Measurements from ENCODE around the gene ARHGAP42. TPM values are rescaled to one million over a fixed set of nuclear protein-coding genes. Genes with fewer than 3 reads are reported as not detected.

Gene ARHGAP42
- total RNA-seq, 1 experiment from 2014 or later: 39.1 TPM

GRCh38 chr11:100810666-100811065, 123.6 kb downstream of the ARHGAP42 start:
- Mint-ChIP-seq H3K36me3 (ENCODE audit: insufficient read depth in 1 of 3, low read depth in 3 of 3) (peaks cover 2 to 4% (median 4%) of the 10 kb centered on the region in 3 experiments; a peak in 6 of 7 replicates), H3K27ac (no peak overlapping the region), H3K4me1 (peaks cover 22 to 33% of the 10 kb centered on the region in 2 experiments), H3K4me3 (no peak overlapping the region), H3K27me3 (ENCODE audit: low read depth) (peaks cover 1% of the 10 kb centered on the region; the same call in 1 of the 2 replicates), H3K9me3 (no peaks in the 10 kb centered on the region; a peak in 2 of 5 replicates)
- no peak overlapping the region for H2AFZ ChIP-seq (ENCODE audit: low read length)
- H3K23ac ChIP-seq (ENCODE audit: insufficient read length, low read depth, low read length): no peak overlapping the region
- DNase-seq: no peak
- no peak overlapping the region for H4K5ac ChIP-seq (ENCODE audit: insufficient read length, low read depth, low read length)
- no peak overlapping the region for H3K9ac ChIP-seq (ENCODE audit: extremely low read depth, insufficient read length, low read length)
- no peak overlapping the region for H3K14ac ChIP-seq (ENCODE audit: insufficient read depth, low read length)
- H3K9me3 ChIP-seq (ENCODE audit: control insufficient read depth, low read depth, low read length): no peaks in the 10 kb centered on the region
- H2AK5ac ChIP-seq (ENCODE audit: insufficient read length, low read length): no peak overlapping the region
- H3K18ac ChIP-seq (ENCODE audit: insufficient read length, low read depth, low read length): no peak overlapping the region
- no peaks in the 10 kb centered on the region for H4K20me1 ChIP-seq (ENCODE audit: control insufficient read depth, insufficient read depth, insufficient read length)
- no peak overlapping the region for H2BK12ac ChIP-seq (ENCODE audit: insufficient read length, low read depth, low read length)
- no peak overlapping the region for H3K27ac ChIP-seq (ENCODE audit: insufficient read length, low read depth, low read length)
- no peaks in the 10 kb centered on the region for H3K79me1 ChIP-seq (ENCODE audit: insufficient read depth, low read depth, low read length, poor library complexity, severe bottlenecking)
- TF ChIP-seq, protein P1, sequence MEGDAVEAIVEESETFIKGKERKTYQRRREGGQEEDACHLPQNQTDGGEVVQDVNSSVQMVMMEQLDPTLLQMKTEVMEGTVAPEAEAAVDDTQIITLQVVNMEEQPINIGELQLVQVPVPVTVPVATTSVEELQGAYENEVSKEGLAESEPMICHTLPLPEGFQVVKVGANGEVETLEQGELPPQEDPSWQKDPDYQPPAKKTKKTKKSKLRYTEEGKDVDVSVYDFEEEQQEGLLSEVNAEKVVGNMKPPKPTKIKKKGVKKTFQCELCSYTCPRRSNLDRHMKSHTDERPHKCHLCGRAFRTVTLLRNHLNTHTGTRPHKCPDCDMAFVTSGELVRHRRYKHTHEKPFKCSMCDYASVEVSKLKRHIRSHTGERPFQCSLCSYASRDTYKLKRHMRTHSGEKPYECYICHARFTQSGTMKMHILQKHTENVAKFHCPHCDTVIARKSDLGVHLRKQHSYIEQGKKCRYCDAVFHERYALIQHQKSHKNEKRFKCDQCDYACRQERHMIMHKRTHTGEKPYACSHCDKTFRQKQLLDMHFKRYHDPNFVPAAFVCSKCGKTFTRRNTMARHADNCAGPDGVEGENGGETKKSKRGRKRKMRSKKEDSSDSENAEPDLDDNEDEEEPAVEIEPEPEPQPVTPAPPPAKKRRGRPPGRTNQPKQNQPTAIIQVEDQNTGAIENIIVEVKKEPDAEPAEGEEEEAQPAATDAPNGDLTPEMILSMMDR (conservative IDR thresholded peaks at IDR 0.05): no peak
- no peak overlapping the region for H2BK15ac ChIP-seq (ENCODE audit: low read depth, low read length)
- H3K4me1 ChIP-seq (ENCODE audit: insufficient read depth, low read length): peaks cover 3% of the 10 kb centered on the region; the same call in 1 of the 2 replicates
- H3K27me3 ChIP-seq (ENCODE audit: insufficient read depth, low read length): no peaks in the 10 kb centered on the region
- H3K56ac ChIP-seq (ENCODE audit: insufficient read length, low read depth, low read length): no peak overlapping the region
- H2BK120ac ChIP-seq (ENCODE audit: low read depth, low read length, poor library complexity, severe bottlenecking): no peak overlapping the region
- WGBS (ENCODE audit: extremely low coverage, insufficient read length, low lambda C conversion rate): no CpG with 5 or more reads among the region's 3 CpGs
- no peak overlapping the region for H3K4ac ChIP-seq (ENCODE audit: low read depth, low read length)
- H4K91ac ChIP-seq (ENCODE audit: insufficient read length, low read depth, low read length): no peak overlapping the region
- H4K8ac ChIP-seq (replicated peaks; ENCODE audit: insufficient read length, low read depth, low read length): no peak overlapping the region
- no peak overlapping the region for H2BK20ac ChIP-seq (ENCODE audit: low read depth, low read length, poor library complexity, severe bottlenecking)
- no peak overlapping the region for H3T11ph ChIP-seq (ENCODE audit: low read length)
- H3K4me2 ChIP-seq (ENCODE audit: insufficient read depth, insufficient read length, low read length): no peak overlapping the region
- 0 out of 2 replicates have a peak, but pooled peaks cover 1% of the 10 kb centered on the region for H3K79me2 ChIP-seq (ENCODE audit: insufficient read depth, low read length)
- H2BK5ac ChIP-seq (ENCODE audit: insufficient read length, low read length): no peak overlapping the region
- H3K23me2 ChIP-seq (ENCODE audit: insufficient read length, low read depth, low read length, poor library complexity, severe bottlenecking): no peaks in the 10 kb centered on the region

Measured in H9 (cell line).